ENCODE measurements around the gene DHRS7B.

DHRS7B gene

GRCh38 chr17:21177854-21178600 lies 51.3 kb downstream of the DHRS7B start:
- Histone ChIP-seq H3K56ac (ENCODE audit: low read length) (no peak overlapping the region), H3K18ac (ENCODE audit: low read length) (no peak overlapping the region), H3K27me3 (ENCODE audit: insufficient read depth, low read length, poor library complexity) (no peaks in the 10 kb centered on the region), H3K4me2 (ENCODE audit: low read length) (no peak overlapping the region), H3K9ac (ENCODE audit: low read length) (no peak overlapping the region), H3K4ac (ENCODE audit: low read depth, low read length) (no peak overlapping the region), H3K79me1 (ENCODE audit: low read length) (no peaks in the 10 kb centered on the region), H4K8ac (ENCODE audit: low read depth, low read length) (no peak overlapping the region), H3K79me2 (ENCODE audit: control insufficient read depth, insufficient read depth, low read length) (no peaks in the 10 kb centered on the region), H2AK5ac (ENCODE audit: low read length) (no peak overlapping the region), H3K4me1 (ENCODE audit: control insufficient read depth, low read depth, low read length) (no peaks in the 10 kb centered on the region), H4K5ac (ENCODE audit: low read length) (no peak overlapping the region), H3K36me3 (ENCODE audit: control insufficient read depth, insufficient read depth, low read length) (no peaks in the 10 kb centered on the region), H3K27ac (ENCODE audit: low read depth, low read length) (no peak overlapping the region), H2BK15ac (replicated peaks; ENCODE audit: low read depth) (no peak overlapping the region), H3K4me3 (ENCODE audit: low read length) (no peak overlapping the region), H2BK120ac (ENCODE audit: low read depth, low read length) (no peak overlapping the region), H3K23ac (ENCODE audit: low read length) (no peak overlapping the region), H2BK5ac (ENCODE audit: low read length) (no peak overlapping the region)
- WGBS (ENCODE audit: extremely low coverage, insufficient coverage, low lambda C conversion rate), result no CpG with 5 or more reads among the region's 13 CpGs
- DNase-seq, result no peak

- Histone ChIP-seq H3K79me2 (ENCODE audit: control insufficient read depth, insufficient read depth, low read length) (no peaks in the 10 kb centered on the region), H3K4me1 (ENCODE audit: control insufficient read depth, low read depth, low read length) (no peaks in the 10 kb centered on the region)
These were observed 56.7 kb downstream of the DHRS7B start for GRCh38 chr17:21183468-21183867.

GRCh38 chr17:21184570-21184969 lies 57.8 kb downstream of the DHRS7B start:
- Histone ChIP-seq H2BK5ac (ENCODE audit: low read length) (no peak overlapping the region), H2AK5ac (ENCODE audit: low read length) (no peak overlapping the region), H3K4me2 (ENCODE audit: low read length) (no peak overlapping the region), H3K36me3 (ENCODE audit: control insufficient read depth, insufficient read depth, low read length) (peaks cover 2% of the 10 kb centered on the region), H3K18ac (ENCODE audit: low read length) (no peak overlapping the region), H3K23ac (ENCODE audit: low read length) (no peak overlapping the region), H2BK15ac (replicated peaks; ENCODE audit: low read depth) (no peak overlapping the region), H4K8ac (ENCODE audit: low read depth, low read length) (no peak overlapping the region), H3K4ac (ENCODE audit: low read depth, low read length) (no peak overlapping the region), H3K79me2 (ENCODE audit: control insufficient read depth, insufficient read depth, low read length) (no peaks in the 10 kb centered on the region), H3K27ac (ENCODE audit: low read depth, low read length) (no peak overlapping the region), H3K4me3 (ENCODE audit: low read length) (no peak overlapping the region), H2BK120ac (ENCODE audit: low read depth, low read length) (no peak overlapping the region), H3K56ac (ENCODE audit: low read length) (no peak overlapping the region), H4K5ac (ENCODE audit: low read length) (no peak overlapping the region), H3K4me1 (ENCODE audit: control insufficient read depth, low read depth, low read length) (no peaks in the 10 kb centered on the region), H3K27me3 (ENCODE audit: insufficient read depth, low read length, poor library complexity) (no peaks in the 10 kb centered on the region), H3K79me1 (ENCODE audit: low read length) (peaks cover 1% of the 10 kb centered on the region), H3K9ac (ENCODE audit: low read length) (no peak overlapping the region)
- no peak for DNase-seq
- no CpG with 5 or more reads among the region's 3 CpGs for WGBS (ENCODE audit: extremely low coverage, insufficient coverage, low lambda C conversion rate)

More at GRCh38 chr17:21183468-21183867, 56.7 kb downstream of the DHRS7B start:
- no peak overlapping the region for H2BK120ac ChIP-seq (ENCODE audit: low read depth, low read length)
- no peak overlapping the region for H4K5ac ChIP-seq (ENCODE audit: low read length)
- H2AK5ac ChIP-seq (ENCODE audit: low read length), result no peak overlapping the region
- H3K4me2 ChIP-seq (ENCODE audit: low read length), result no peak overlapping the region
- no peak overlapping the region for H2BK15ac ChIP-seq (replicated peaks; ENCODE audit: low read depth)
- no peak overlapping the region for H3K23ac ChIP-seq (ENCODE audit: low read length)
- H3K18ac ChIP-seq (ENCODE audit: low read length), result no peak overlapping the region
- no peak overlapping the region for H3K9ac ChIP-seq (ENCODE audit: low read length)
- peaks cover 1% of the 10 kb centered on the region for H3K79me1 ChIP-seq (ENCODE audit: low read length)
- no CpG with 5 or more reads among the region's 5 CpGs for WGBS (ENCODE audit: extremely low coverage, insufficient coverage, low lambda C conversion rate)
- H3K36me3 ChIP-seq (ENCODE audit: control insufficient read depth, insufficient read depth, low read length), result peaks cover 2% of the 10 kb centered on the region
- no peak for DNase-seq
- no peak overlapping the region for H3K56ac ChIP-seq (ENCODE audit: low read length)
- H3K4ac ChIP-seq (ENCODE audit: low read depth, low read length), result no peak overlapping the region
- no peak overlapping the region for H3K4me3 ChIP-seq (ENCODE audit: low read length)
- no peak overlapping the region for H2BK5ac ChIP-seq (ENCODE audit: low read length)
- no peaks in the 10 kb centered on the region for H3K27me3 ChIP-seq (ENCODE audit: insufficient read depth, low read length, poor library complexity)
- no peak overlapping the region for H4K8ac ChIP-seq (ENCODE audit: low read depth, low read length)
- no peak overlapping the region for H3K27ac ChIP-seq (ENCODE audit: low read depth, low read length)

GRCh38 chr17:21185061-21185460 lies 58.3 kb downstream of the DHRS7B start:
- H2BK5ac ChIP-seq (ENCODE audit: low read length), result no peak overlapping the region
- no peak overlapping the region for H3K27ac ChIP-seq (ENCODE audit: low read depth, low read length)
- H3K4ac ChIP-seq (ENCODE audit: low read depth, low read length), result no peak overlapping the region
- H3K56ac ChIP-seq (ENCODE audit: low read length), result no peak overlapping the region
- H3K18ac ChIP-seq (ENCODE audit: low read length), result no peak overlapping the region
- no peak overlapping the region for H3K4me2 ChIP-seq (ENCODE audit: low read length)
- H3K79me1 ChIP-seq (ENCODE audit: low read length), result peaks cover 1% of the 10 kb centered on the region
- no peak overlapping the region for H4K5ac ChIP-seq (ENCODE audit: low read length)
- no peak overlapping the region for H4K8ac ChIP-seq (ENCODE audit: low read depth, low read length)
- peaks cover 2% of the 10 kb centered on the region for H3K36me3 ChIP-seq (ENCODE audit: control insufficient read depth, insufficient read depth, low read length)
- H3K9ac ChIP-seq (ENCODE audit: low read length), result no peak overlapping the region
- H2AK5ac ChIP-seq (ENCODE audit: low read length), result no peak overlapping the region
- no CpG with 5 or more reads among the region's 1 CpG for WGBS (ENCODE audit: extremely low coverage, insufficient coverage, low lambda C conversion rate)
- no peak overlapping the region for H3K4me3 ChIP-seq (ENCODE audit: low read length)
- no peaks in the 10 kb centered on the region for H3K79me2 ChIP-seq (ENCODE audit: control insufficient read depth, insufficient read depth, low read length)
- no peaks in the 10 kb centered on the region for H3K27me3 ChIP-seq (ENCODE audit: insufficient read depth, low read length, poor library complexity)
- H2BK15ac ChIP-seq (replicated peaks; ENCODE audit: low read depth), result no peak overlapping the region
- no peak overlapping the region for H2BK120ac ChIP-seq (ENCODE audit: low read depth, low read length)
- no peak for DNase-seq
- no peaks in the 10 kb centered on the region for H3K4me1 ChIP-seq (ENCODE audit: control insufficient read depth, low read depth, low read length)
- H3K23ac ChIP-seq (ENCODE audit: low read length), result no peak overlapping the region

GRCh38 chr17:21186399-21187187 lies 59.8 kb downstream of the DHRS7B start:
- no peak overlapping the region for H3K56ac ChIP-seq (ENCODE audit: low read length)
- no peaks in the 10 kb centered on the region for H3K79me2 ChIP-seq (ENCODE audit: control insufficient read depth, insufficient read depth, low read length)
- no peaks in the 10 kb centered on the region for H3K4me1 ChIP-seq (ENCODE audit: control insufficient read depth, low read depth, low read length)
- no peak overlapping the region for H2BK15ac ChIP-seq (replicated peaks; ENCODE audit: low read depth)
- H3K27ac ChIP-seq (ENCODE audit: low read depth, low read length), result no peak overlapping the region
- no peak overlapping the region for H3K18ac ChIP-seq (ENCODE audit: low read length)
- H3K9ac ChIP-seq (ENCODE audit: low read length), result no peak overlapping the region
- no peak overlapping the region for H3K4me2 ChIP-seq (ENCODE audit: low read length)
- WGBS (ENCODE audit: extremely low coverage, insufficient coverage, low lambda C conversion rate), result no CpG with 5 or more reads among the region's 6 CpGs
- peaks cover 2% of the 10 kb centered on the region for H3K36me3 ChIP-seq (ENCODE audit: control insufficient read depth, insufficient read depth, low read length)
- H4K5ac ChIP-seq (ENCODE audit: low read length), result no peak overlapping the region
- no peak overlapping the region for H3K4ac ChIP-seq (ENCODE audit: low read depth, low read length)
- DNase-seq, result no peak
- no peak overlapping the region for H2BK120ac ChIP-seq (ENCODE audit: low read depth, low read length)
- no peaks in the 10 kb centered on the region for H3K27me3 ChIP-seq (ENCODE audit: insufficient read depth, low read length, poor library complexity)
- peaks cover 1% of the 10 kb centered on the region for H3K79me1 ChIP-seq (ENCODE audit: low read length)
- H2BK5ac ChIP-seq (ENCODE audit: low read length), result no peak overlapping the region
- no peak overlapping the region for H2AK5ac ChIP-seq (ENCODE audit: low read length)
- no peak overlapping the region for H4K8ac ChIP-seq (ENCODE audit: low read depth, low read length)
- H3K4me3 ChIP-seq (ENCODE audit: low read length), result no peak overlapping the region
- H3K23ac ChIP-seq (ENCODE audit: low read length), result peak overlapping the region; percentile 29
